ENCODE results near the gene SNRPD2. TPM values are rescaled to one million over a fixed set of nuclear protein-coding genes. Genes with fewer than 3 reads are reported as not detected.
A peak's percentile ranks its signal among the peaks of the same experiment; 100 is the strongest.

The SNRPD2 gene
- polyA plus RNA-seq, 1 donor (not counting 4 experiments of a cell fraction or from before 2014, with no cell fraction given): 1,051 TPM

GRCh38 chr19:45650722-45651121 lies 41.0 kb downstream of the SNRPD2 start:
- Histone ChIP-seq H3K27me3 (ENCODE audit: control insufficient read depth, extremely low read depth, insufficient read depth, low read length) (no peaks in the 10 kb centered on the region), H3K9ac (ENCODE audit: control insufficient read depth, extremely low read depth, insufficient read depth, low read length) (no peak overlapping the region), H3K79me2 (ENCODE audit: control insufficient read depth, insufficient read depth, low read length) (no peaks in the 10 kb centered on the region), H3K9me1 (ENCODE audit: control insufficient read depth, extremely low read depth, insufficient read depth, low read length) (no peaks in the 10 kb centered on the region), H3K9me3 (ENCODE audit: control insufficient read depth, low read depth, low read length) (no peaks in the 10 kb centered on the region), H3K36me3 (ENCODE audit: control insufficient read depth in 2 of 2, extremely low read depth in 1 of 2, insufficient read depth in 2 of 2, low read length in 2 of 2) (no peaks in the 10 kb centered on the region), H3K4me3 (ENCODE audit: control insufficient read depth in 2 of 3, extremely low read depth in 1 of 3, insufficient read depth in 2 of 3, low read depth in 1 of 3, low read length in 3 of 3) (no peak overlapping the region), H3K4me2 (ENCODE audit: control insufficient read depth, extremely low read depth, insufficient read depth, low read depth, low read length) (no peak overlapping the region), H3K4me1 (ENCODE audit: control insufficient read depth, extremely low read depth, insufficient read depth, low read length) (no peaks in the 10 kb centered on the region), H4K20me1 (ENCODE audit: control insufficient read depth, extremely low read depth, insufficient read depth, low read length) (no peaks in the 10 kb centered on the region), H2AFZ (ENCODE audit: control insufficient read depth, low read length) (no peak overlapping the region), H3K27ac (ENCODE audit: control insufficient read depth, insufficient read depth, low read length) (no peak overlapping the region)
- TF ChIP-seq, protein P1, sequence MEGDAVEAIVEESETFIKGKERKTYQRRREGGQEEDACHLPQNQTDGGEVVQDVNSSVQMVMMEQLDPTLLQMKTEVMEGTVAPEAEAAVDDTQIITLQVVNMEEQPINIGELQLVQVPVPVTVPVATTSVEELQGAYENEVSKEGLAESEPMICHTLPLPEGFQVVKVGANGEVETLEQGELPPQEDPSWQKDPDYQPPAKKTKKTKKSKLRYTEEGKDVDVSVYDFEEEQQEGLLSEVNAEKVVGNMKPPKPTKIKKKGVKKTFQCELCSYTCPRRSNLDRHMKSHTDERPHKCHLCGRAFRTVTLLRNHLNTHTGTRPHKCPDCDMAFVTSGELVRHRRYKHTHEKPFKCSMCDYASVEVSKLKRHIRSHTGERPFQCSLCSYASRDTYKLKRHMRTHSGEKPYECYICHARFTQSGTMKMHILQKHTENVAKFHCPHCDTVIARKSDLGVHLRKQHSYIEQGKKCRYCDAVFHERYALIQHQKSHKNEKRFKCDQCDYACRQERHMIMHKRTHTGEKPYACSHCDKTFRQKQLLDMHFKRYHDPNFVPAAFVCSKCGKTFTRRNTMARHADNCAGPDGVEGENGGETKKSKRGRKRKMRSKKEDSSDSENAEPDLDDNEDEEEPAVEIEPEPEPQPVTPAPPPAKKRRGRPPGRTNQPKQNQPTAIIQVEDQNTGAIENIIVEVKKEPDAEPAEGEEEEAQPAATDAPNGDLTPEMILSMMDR (optimal IDR thresholded peaks at IDR 0.05 in 1 of 3, IDR thresholded peaks at IDR 0.05 in 1 of 3, conservative IDR thresholded peaks at IDR 0.05 in 1 of 3; ENCODE audit: extremely low read depth in 1 of 3, insufficient read depth in 2 of 3, low read length in 3 of 3): no peak
- no peak for TF ChIP-seq EZH2 (IDR thresholded peaks at IDR 0.05; ENCODE audit: low read length)
- FAIRE-seq (no peak), DNase-seq (ENCODE audit: low read depth, low spot score) (no peak)
- dilution Hi-C loops (cut with MboI; ENCODE audit: extremely low pct_ligation_motif_present, low sequenced_read_pairs): no loop called here

GRCh38 chr19:45646345-45646698 lies 45.4 kb downstream of the SNRPD2 start:
- Histone ChIP-seq H4K20me1 (ENCODE audit: control insufficient read depth, extremely low read depth, insufficient read depth, low read length) (no peaks in the 10 kb centered on the region), H2AFZ (ENCODE audit: control insufficient read depth, low read length) (no peak overlapping the region), H3K9me1 (ENCODE audit: control insufficient read depth, extremely low read depth, insufficient read depth, low read length) (no peaks in the 10 kb centered on the region), H3K79me2 (ENCODE audit: control insufficient read depth, insufficient read depth, low read length) (no peaks in the 10 kb centered on the region), H3K36me3 (ENCODE audit: control insufficient read depth in 2 of 2, extremely low read depth in 1 of 2, insufficient read depth in 2 of 2, low read length in 2 of 2) (no peaks in the 10 kb centered on the region), H3K27me3 (ENCODE audit: control insufficient read depth, extremely low read depth, insufficient read depth, low read length) (peaks cover 2% of the 10 kb centered on the region), H3K27ac (ENCODE audit: control insufficient read depth, insufficient read depth, low read length) (no peak overlapping the region), H3K9ac (ENCODE audit: control insufficient read depth, extremely low read depth, insufficient read depth, low read length) (no peak overlapping the region), H3K4me1 (ENCODE audit: control insufficient read depth, extremely low read depth, insufficient read depth, low read length) (peaks cover 19% of the 10 kb centered on the region), H3K4me3 (ENCODE audit: control insufficient read depth in 2 of 3, extremely low read depth in 1 of 3, insufficient read depth in 2 of 3, low read depth in 1 of 3, low read length in 3 of 3) (no peak overlapping the region), H3K9me3 (ENCODE audit: control insufficient read depth, low read depth, low read length) (no peaks in the 10 kb centered on the region), H3K4me2 (ENCODE audit: control insufficient read depth, extremely low read depth, insufficient read depth, low read depth, low read length) (peak overlapping the region; percentile 49)
- TF ChIP-seq, protein P1 (optimal IDR thresholded peaks at IDR 0.05 in 1 of 3, IDR thresholded peaks at IDR 0.05 in 1 of 3, conservative IDR thresholded peaks at IDR 0.05 in 1 of 3; ENCODE audit: extremely low read depth in 1 of 3, insufficient read depth in 2 of 3, low read length in 3 of 3): no peak
- TF ChIP-seq EZH2 (IDR thresholded peaks at IDR 0.05; ENCODE audit: low read length): no peak
- dilution Hi-C loops (cut with MboI; ENCODE audit: extremely low pct_ligation_motif_present, low sequenced_read_pairs): no loop called here
- no peak for DNase-seq (ENCODE audit: low read depth, low spot score)
- FAIRE-seq: no peak

Measured in keratinocyte (primary cell).